Ovary (tissue), 9 donors: ENCODE data around the gene ZSCAN10. TPM values are rescaled to one million over a fixed set of nuclear protein-coding genes. Genes with fewer than 3 reads are reported as not detected.
"Not testable (repeated sequence)": the region's sequence is repeated elsewhere in the genome, so short reads cannot be mapped to it uniquely, and the experiment has no call there.

Experiments
- DNase-seq, 5 donors: peaks; one replicate each; pipeline ENCODE4 v3.0.0-alpha.2; 2019 to 2020
- H3K27ac ChIP-seq, 2 donors: fragments of 200-600 bp; one replicate each; pipeline versions ENCODE4 v1.5.1 to v1.8.0; 2019 to 2022
- H3K27me3 ChIP-seq: fragments of 200-600 bp; one replicate; pipeline ENCODE4 v1.8.0; 2022
- H3K36me3 ChIP-seq: fragments of 200-600 bp; sonication (generic); one replicate; pipeline ENCODE4 v1.5.1; 2019
- H3K4me1 ChIP-seq: one replicate; pipeline ENCODE4 v1.8.1; 2013; ENCODE audit warnings: mild to moderate bottlenecking, moderate library complexity; ENCODE audit not compliant: insufficient read depth
- H3K4me3 ChIP-seq: fragments of 200-600 bp; sonication (generic); one replicate; pipeline ENCODE4 v1.5.1; 2017
- H3K9me3 ChIP-seq, 2 donors: fragments of 200-600 bp in 1 of 2; sonication (generic) in 1 of 2; one replicate each; pipeline versions ENCODE4 v1.5.1 to v1.8.1; 2013 to 2019; ENCODE audit warnings: mild to moderate bottlenecking in 1 of 2, moderate library complexity in 1 of 2
- EP300 ChIP-seq: sonication (generic); formaldehyde crosslinking; IDR thresholded peaks from one replicate; pipeline ENCODE4 v1.6.1; 2017; ENCODE audit warnings: antibody characterized with exemption
- POLR2A ChIP-seq: fragments of 450-650 bp; IDR thresholded peaks from one replicate; pipeline ENCODE4 v1.6.1; 2017; ENCODE audit warnings: antibody characterized with exemption, mild to moderate bottlenecking, moderate library complexity
- WGBS, 3 donors: extraction: QIAGEN DNeasy Blood & Tissue Kit in 1 of 3; methylation state at CpG; one replicate each; pipeline versions ENCODE4 v1.1.5 to v1.1.7; 2013 to 2017; 5-methylcytosine and 5-hydroxymethylcytosine counted together
- intact Hi-C, 4 donors: fragments of 100-400 bp; cut with DNase I; formaldehyde crosslinking; loops; one replicate each; pipeline versions ENCODE4 v1.11.0 to v1.15.1; 2022 to 2023
- polyA plus RNA-seq, 2 donors: library from polyadenylated mRNA; stranded (reverse); fragments of 200-250 nt in 1 of 2; fragments of 350-450 nt in 1 of 2; fragmentation: Illumina TruSeq in 1 of 2; extraction: RNeasy Lipid Tissue Mini Kit (QIAGEN cat#74804) in 1 of 2; gene quantifications; one replicate each; pipeline ENCODE4 v1.2.3, GENCODE V29; 2013 to 2014
- total RNA-seq, 7 donors: library from RNA; depleted of rRNA in 2 of 7; stranded (reverse); fragments of >200 nt in 2 of 7; fragmentation: NEBNext Ultra II Directional in 3 of 7; extraction: Animal tissue kit (Norgen Biotek cat#: 25700) in 3 of 7; gene quantifications; one replicate each; pipeline versions ENCODE4 v1.1.0 to v1.2.4, GENCODE V29; 2016 to 2023
- TF ChIP-seq, protein P1 (sequence below), 3 donors: fragments of 450-650 bp in 2 of 3; fragments of 200-600 bp in 1 of 3; IDR thresholded peaks; one replicate each; pipeline versions ENCODE4 v1.5.1 to v1.8.0; 2016 to 2022; ENCODE audit warnings: antibody characterized with exemption in 3 of 3, mild to moderate bottlenecking in 1 of 3
- donor health status: DM: no; HTN: no; CAD: no; lungs with moderate emphysema.
- donor health status: DM: no; HTN: no; CAD: no.
- donor health status: Bipolar disorder and iron deficiency.
- donor health status: DM: yes; HTN: yes; CAD: no.
- donor health status: DM: no; HTN: no; CAD: no.
- donor health status: DM: yes; HTN: yes; CAD: no.

The ZSCAN10 gene
- total and polyA plus RNA-seq, 9 donors, result 0.06 to 0.69 (median 0.47) TPM; not detected in 6

DNA sequence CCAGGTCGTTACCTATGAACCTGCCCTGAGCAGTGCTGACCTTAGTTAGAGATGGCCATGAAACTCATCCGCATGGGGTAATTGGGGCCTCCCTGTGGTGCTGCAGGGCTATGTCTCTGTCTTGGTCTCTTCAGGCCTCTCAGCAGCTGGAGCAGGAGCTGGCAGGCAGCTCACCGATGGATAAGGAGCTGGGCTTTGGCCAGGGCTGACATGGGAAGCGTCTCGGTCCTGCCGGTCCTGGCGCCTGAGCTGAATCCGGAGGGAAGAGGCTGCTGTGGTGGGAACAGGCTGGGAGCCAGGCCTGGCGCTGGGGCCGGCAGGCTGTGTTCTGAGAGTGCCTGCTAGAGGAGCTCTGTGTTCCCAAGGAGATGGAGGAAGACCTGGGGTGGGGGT, 23.6 kb downstream of the ZSCAN10 start:
- Histone ChIP-seq H3K4me3 (no peak overlapping the region), H3K9me3 (no peaks in the 10 kb centered on the region), H3K4me1 (peaks cover 2% of the 10 kb centered on the region), H3K27ac (no peak overlapping the region), H3K36me3 (no peaks in the 10 kb centered on the region), H3K27me3 (no peaks in the 10 kb centered on the region)
- DNase-seq, result peak; percentile 47 to 78 (median 60)
- 2 to 14% (median 12%) methylated on average over 8 to 10 of the region's 10 CpGs for WGBS, 3 donors
- intact Hi-C loops, result no loop called here
- TF ChIP-seq POLR2A, result no peak
- TF ChIP-seq, protein P1, sequence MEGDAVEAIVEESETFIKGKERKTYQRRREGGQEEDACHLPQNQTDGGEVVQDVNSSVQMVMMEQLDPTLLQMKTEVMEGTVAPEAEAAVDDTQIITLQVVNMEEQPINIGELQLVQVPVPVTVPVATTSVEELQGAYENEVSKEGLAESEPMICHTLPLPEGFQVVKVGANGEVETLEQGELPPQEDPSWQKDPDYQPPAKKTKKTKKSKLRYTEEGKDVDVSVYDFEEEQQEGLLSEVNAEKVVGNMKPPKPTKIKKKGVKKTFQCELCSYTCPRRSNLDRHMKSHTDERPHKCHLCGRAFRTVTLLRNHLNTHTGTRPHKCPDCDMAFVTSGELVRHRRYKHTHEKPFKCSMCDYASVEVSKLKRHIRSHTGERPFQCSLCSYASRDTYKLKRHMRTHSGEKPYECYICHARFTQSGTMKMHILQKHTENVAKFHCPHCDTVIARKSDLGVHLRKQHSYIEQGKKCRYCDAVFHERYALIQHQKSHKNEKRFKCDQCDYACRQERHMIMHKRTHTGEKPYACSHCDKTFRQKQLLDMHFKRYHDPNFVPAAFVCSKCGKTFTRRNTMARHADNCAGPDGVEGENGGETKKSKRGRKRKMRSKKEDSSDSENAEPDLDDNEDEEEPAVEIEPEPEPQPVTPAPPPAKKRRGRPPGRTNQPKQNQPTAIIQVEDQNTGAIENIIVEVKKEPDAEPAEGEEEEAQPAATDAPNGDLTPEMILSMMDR (IDR thresholded peaks at IDR 0.05), result no peak
- TF ChIP-seq EP300, result no peak

DNA sequence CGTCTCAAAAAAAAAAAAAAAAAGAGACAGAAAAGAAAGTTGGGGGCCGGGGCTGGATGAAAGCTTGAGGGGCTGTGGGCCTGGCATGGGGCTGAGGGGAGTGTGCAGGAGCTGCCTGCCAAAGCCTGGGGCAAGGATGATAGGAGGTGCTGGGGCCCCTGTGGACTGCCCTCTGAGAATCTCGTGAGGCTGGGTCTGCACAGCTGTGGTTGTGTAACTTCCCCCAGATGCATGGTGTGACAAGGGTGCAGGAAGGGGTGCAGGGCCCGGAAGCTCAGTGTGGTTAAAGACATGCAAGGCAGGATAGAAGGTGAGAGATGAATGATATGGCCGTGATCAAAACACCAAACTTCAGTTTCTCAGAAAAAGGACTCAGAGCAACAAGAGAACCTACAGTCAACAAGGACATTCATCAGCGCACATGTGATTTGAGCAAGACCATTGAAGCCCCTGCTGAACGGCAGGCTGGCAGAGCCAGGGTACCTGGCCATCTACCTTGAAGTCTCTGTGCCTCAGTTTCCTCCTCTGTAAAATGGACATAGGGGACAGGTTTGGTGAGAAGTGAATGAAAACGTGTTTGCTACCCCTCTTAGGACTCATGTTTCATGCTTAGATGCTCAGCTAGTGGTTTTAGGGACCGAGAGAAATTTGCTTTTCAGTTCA, 24.1 kb downstream of the ZSCAN10 start:
- Histone ChIP-seq H3K4me1 (peaks cover under 1% of the 10 kb centered on the region), H3K36me3 (no peaks in the 10 kb centered on the region), H3K27me3 (no peaks in the 10 kb centered on the region), H3K4me3 (no peak overlapping the region), H3K27ac (no peak overlapping the region), H3K9me3 (no peaks in the 10 kb centered on the region)
- TF ChIP-seq EP300 (no peak), POLR2A (no peak)
- TF ChIP-seq, protein P1 (IDR thresholded peaks at IDR 0.05), result no peak
- 57 to 63% (median 59%) methylated on average over 9 of the region's 9 CpGs for WGBS, 3 donors
- no peak for DNase-seq
- intact Hi-C loops, result no loop called here

DNA sequence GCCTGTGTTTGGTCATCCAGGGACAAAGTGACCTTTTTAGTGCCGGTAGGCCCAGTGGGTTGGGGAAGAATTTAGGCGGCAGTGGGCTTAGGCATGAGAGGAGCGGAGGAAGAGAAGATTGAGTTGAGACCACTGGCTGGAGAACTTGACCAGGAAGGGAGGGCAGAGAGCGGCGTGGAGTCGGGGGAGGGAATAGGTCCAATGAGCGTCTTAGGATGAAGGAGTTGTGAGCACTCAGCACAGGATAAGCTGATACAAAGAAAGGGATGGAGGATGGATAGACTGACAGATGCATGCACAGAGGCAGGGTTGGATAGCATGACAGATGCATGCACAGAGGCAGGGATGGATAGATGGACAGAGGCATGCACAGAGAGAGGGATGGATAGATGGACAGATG, 25.6 kb downstream of the ZSCAN10 start:
- TF ChIP-seq POLR2A (no peak), EP300 (no peak)
- TF ChIP-seq, protein P1 (IDR thresholded peaks at IDR 0.05), result no peak
- Histone ChIP-seq H3K4me3 (no peak overlapping the region), H3K9me3 (no peaks in the 10 kb centered on the region), H3K4me1 (no peaks in the 10 kb centered on the region), H3K27ac (no peak overlapping the region), H3K27me3 (no peaks in the 10 kb centered on the region), H3K36me3 (no peaks in the 10 kb centered on the region)
- intact Hi-C loops, result no loop called here
- WGBS, 3 donors, result 77 to 83% (median 82%) methylated on average over 7 of the region's 7 CpGs
- DNase-seq, result no peak

DNA sequence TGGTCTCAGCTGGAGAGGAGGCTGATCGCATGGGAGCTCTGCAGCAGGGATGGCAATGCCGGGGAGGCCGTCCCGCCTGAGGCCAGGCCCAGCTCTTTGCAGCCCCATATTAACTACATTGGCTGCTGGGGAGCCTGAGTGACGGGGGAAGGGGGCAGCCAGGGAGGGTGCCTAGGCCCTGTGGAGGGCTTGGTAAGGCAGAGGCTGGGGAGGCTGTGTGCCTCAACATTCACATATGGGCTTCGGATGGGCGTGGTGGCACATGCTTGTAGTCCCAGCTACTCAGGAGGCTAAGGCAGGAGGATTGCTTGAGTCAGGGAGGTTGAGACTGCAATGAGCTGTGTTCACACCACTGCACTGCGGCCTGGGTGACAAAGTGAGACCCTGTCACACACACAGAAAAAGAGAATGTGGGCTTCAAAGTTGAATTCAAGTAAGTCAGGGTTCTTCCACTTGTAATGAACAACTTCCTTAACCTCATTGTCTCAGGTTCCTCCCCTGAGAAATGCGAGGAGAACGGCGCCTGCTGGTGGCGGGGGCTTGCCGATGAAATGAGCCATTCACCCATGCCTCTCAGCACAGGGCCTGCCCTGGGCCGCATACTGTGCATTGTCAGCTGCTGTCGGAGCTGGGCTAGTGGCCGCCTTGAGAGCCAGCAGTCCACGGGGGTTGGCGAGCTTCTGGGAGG, 26.4 kb downstream of the ZSCAN10 start:
- H3K36me3 ChIP-seq, H3K27me3 ChIP-seq, intact Hi-C loops, H3K27ac ChIP-seq, DNase-seq, H3K4me3 ChIP-seq, H3K9me3 ChIP-seq, H3K4me1 ChIP-seq: not testable (repeated sequence)
- WGBS, 3 donors, result 84 to 86% (median 85%) methylated on average over 8 to 16 of the region's 18 CpGs

DNA sequence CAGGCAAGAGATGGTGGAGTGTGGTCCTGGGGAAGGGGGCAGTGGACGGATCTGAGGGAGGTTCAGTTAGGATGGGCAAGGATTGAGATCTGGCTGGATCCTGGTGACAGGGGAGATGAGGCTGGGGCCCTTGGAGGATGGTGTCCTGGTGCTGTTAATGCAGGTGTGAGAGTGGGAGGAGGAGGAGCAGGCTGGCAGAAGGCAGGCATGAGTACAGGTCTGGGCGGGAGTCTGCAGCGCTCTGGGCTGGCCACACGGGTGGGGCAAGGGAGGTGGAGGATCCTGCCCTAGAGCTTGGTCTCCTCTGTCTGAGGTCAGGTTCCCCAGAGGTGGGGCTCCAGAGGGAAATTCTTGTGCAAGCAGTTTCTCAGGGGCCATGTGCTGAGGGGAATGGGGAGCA, 26.9 kb downstream of the ZSCAN10 start:
- H3K36me3 ChIP-seq, H3K27ac ChIP-seq, H3K27me3 ChIP-seq, H3K4me3 ChIP-seq, H3K4me1 ChIP-seq, intact Hi-C loops, H3K9me3 ChIP-seq, DNase-seq: not testable (repeated sequence)
- WGBS, 3 donors, result 64 to 77% (median 73%) methylated on average over 3 to 4 of the region's 4 CpGs
